Erythroblast (primary cell): Measurements from ENCODE around the gene FXYD7.

Experiments used
- GATA1 ChIP-seq: IDR thresholded peaks from 2 replicates; pipeline ENCODE4 v1.6.1; 2011; ENCODE audit warnings: low read depth, mild to moderate bottlenecking, control low read depth, low read length, moderate library complexity
- POLR2A ChIP-seq: IDR thresholded peaks from 2 replicates; pipeline ENCODE4 v1.6.1; 2011; ENCODE audit warnings: mild to moderate bottlenecking, low read length

DNA sequence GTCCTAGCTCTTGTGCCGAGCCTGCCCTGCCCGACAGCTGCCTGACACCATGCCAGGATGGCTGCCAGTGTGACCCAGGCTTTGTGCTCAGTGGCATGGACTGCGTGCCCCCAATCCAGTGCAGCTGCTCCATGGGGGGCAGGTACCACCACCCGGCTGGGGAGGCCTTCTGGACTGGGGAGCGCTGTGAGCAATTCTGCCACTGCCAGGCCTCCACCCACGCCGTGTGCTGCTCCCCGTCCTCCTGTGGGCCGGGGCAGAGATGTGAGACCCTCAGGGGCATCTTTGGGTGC lies 36.8 kb upstream of the FXYD7 start:
- TF ChIP-seq GATA1 (no peak), POLR2A (no peak)
